OCI-LY3 (cell line): ENCODE measurements around the gene CEMIP.

Experiments used
- CTCF ChIP-seq: fragments of 200-600, 300-600 bp; sonication (generic); IDR thresholded peaks from 2 replicates; pipeline ENCODE4 v1.5.1; 2014; ENCODE audit warnings: antibody characterized with exemption, low read length, low read depth
- EZH2phosphoT487 ChIP-seq: fragments of 200-600 bp; shearing (Covaris generic); IDR thresholded peaks from 2 replicates; pipeline ENCODE4 v1.6.1; 2018; ENCODE audit warnings: antibody characterized with exemption, mixed run types, low read depth

GRCh38 chr15:80823120-80823519, 44.0 kb downstream of the CEMIP start:
- TF ChIP-seq CTCF (no peak), EZH2phosphoT487 (no peak)
